Left ventricle myocardium inferior (tissue), 1 donor: Measurements from ENCODE around the gene DOK6. TPM values are rescaled to one million over a fixed set of nuclear protein-coding genes. Genes with fewer than 3 reads are reported as not detected.

Experiments used
- DNase-seq: peaks from one replicate; pipeline ENCODE4 v3.0.0-alpha.2; 2020
- H3K27ac ChIP-seq: fragments of 200-600 bp; replicated peaks from 2 replicates; pipeline ENCODE4 v1.8.0; 2021
- H3K27me3 ChIP-seq: fragments of 200-600 bp; 2 replicates; pipeline ENCODE4 v1.8.0; 2021; ENCODE audit warnings: low read depth
- H3K36me3 ChIP-seq: fragments of 200-600 bp; 2 replicates; pipeline ENCODE4 v1.8.0; 2021
- H3K4me1 ChIP-seq: fragments of 200-600 bp; 2 replicates; pipeline ENCODE4 v1.8.0; 2021
- H3K4me3 ChIP-seq: fragments of 200-600 bp; 2 replicates; pipeline ENCODE4 v1.8.0; 2021; ENCODE audit warnings: mild to moderate bottlenecking, moderate library complexity
- H3K9me3 ChIP-seq: fragments of 200-600 bp; replicated peaks from 2 replicates; pipeline ENCODE4 v1.8.0; 2021
- intact Hi-C: fragments of 100-400 bp; cut with micrococcal nuclease; formaldehyde crosslinking; loops from one replicate; pipeline ENCODE4 v1.11.0; 2022
- total RNA-seq: library from RNA; stranded (reverse); fragmentation: NEBNext Ultra II Directional; extraction: Animal tissue kit (Norgen Biotek cat#: 25700); gene quantifications from one replicate; pipeline ENCODE4 v1.2.1, GENCODE V29; 2021
- TF ChIP-seq, protein P1 (sequence below): fragments of 200-600 bp; IDR thresholded peaks from 2 replicates; pipeline ENCODE4 v1.8.0; 2021; ENCODE audit warnings: antibody characterized with exemption, mild to moderate bottlenecking, borderline replicate concordance
- donor health status: DM: no; HTN: yes; CAD: no; lungs with severe emphysema.

DOK6 gene
- total RNA-seq, 1 donor from 2014 or later = 0.96 TPM

DNA sequence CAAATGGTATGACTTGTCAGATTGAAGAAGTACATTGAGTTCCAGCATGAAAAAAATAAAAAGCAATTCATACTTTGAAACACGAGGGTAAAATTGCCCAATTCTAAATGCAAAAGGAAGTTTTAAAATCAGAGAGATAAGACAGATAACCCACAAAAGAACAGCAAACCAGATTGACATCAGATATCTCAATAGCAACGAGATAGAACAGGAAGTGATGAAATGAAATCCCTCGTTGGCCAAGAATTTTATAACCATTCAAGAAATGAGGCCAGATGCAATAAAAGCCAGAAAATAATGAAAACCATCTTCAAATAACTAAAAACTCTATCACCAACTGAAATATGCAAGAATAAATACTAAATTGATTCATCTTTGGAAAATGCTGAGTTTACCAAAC is 374.1 kb downstream of the DOK6 start:
- no peaks in the 10 kb centered on the region for H3K27me3 ChIP-seq
- H3K4me3 ChIP-seq = no peak overlapping the region
- H3K36me3 ChIP-seq = no peaks in the 10 kb centered on the region
- no peaks in the 10 kb centered on the region for H3K4me1 ChIP-seq
- H3K27ac ChIP-seq = no peak overlapping the region
- DNase-seq = no peak
- TF ChIP-seq, protein P1, sequence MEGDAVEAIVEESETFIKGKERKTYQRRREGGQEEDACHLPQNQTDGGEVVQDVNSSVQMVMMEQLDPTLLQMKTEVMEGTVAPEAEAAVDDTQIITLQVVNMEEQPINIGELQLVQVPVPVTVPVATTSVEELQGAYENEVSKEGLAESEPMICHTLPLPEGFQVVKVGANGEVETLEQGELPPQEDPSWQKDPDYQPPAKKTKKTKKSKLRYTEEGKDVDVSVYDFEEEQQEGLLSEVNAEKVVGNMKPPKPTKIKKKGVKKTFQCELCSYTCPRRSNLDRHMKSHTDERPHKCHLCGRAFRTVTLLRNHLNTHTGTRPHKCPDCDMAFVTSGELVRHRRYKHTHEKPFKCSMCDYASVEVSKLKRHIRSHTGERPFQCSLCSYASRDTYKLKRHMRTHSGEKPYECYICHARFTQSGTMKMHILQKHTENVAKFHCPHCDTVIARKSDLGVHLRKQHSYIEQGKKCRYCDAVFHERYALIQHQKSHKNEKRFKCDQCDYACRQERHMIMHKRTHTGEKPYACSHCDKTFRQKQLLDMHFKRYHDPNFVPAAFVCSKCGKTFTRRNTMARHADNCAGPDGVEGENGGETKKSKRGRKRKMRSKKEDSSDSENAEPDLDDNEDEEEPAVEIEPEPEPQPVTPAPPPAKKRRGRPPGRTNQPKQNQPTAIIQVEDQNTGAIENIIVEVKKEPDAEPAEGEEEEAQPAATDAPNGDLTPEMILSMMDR = no peak
- no peaks in the 10 kb centered on the region for H3K9me3 ChIP-seq
- intact Hi-C loops = no loop called here

GRCh38 chr18:69777248-69777647 is 376.6 kb downstream of the DOK6 start:
- no peaks in the 10 kb centered on the region for H3K36me3 ChIP-seq
- TF ChIP-seq, protein P1 = no peak
- no peak overlapping the region for H3K4me3 ChIP-seq
- no peak overlapping the region for H3K27ac ChIP-seq
- no peaks in the 10 kb centered on the region for H3K4me1 ChIP-seq
- no peaks in the 10 kb centered on the region for H3K9me3 ChIP-seq
- DNase-seq = no peak
- no peaks in the 10 kb centered on the region for H3K27me3 ChIP-seq
- intact Hi-C loops = no loop called here

DNA sequence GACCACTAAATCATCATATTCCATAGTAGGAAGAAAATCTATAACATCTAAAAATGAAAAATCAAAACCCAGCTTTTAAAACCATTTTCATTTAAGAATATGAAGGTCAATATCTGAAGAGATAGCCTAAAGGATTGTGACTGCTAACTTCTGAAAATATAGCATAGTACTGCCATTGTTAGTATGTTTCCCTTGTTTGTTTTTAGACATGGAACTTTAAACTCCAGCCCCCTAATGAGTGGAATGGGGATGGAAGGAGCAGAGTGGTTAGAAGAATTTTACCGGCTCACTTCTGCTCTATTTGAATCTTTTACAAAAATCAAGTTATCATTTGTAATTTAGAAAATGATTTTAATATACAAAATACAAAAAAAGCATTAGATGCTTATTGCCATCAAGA is 378.0 kb downstream of the DOK6 start:
- Histone ChIP-seq H3K27ac (no peak overlapping the region), H3K9me3 (no peaks in the 10 kb centered on the region), H3K4me3 (no peak overlapping the region), H3K4me1 (no peaks in the 10 kb centered on the region), H3K36me3 (no peaks in the 10 kb centered on the region), H3K27me3 (no peaks in the 10 kb centered on the region)
- intact Hi-C loops = no loop called here
- DNase-seq = no peak
- TF ChIP-seq, protein P1 = no peak

GRCh38 chr18:69780851-69781250 is 380.2 kb downstream of the DOK6 start:
- Histone ChIP-seq H3K4me1 (no peaks in the 10 kb centered on the region), H3K27ac (no peak overlapping the region), H3K4me3 (no peak overlapping the region), H3K9me3 (no peaks in the 10 kb centered on the region), H3K36me3 (no peaks in the 10 kb centered on the region), H3K27me3 (no peaks in the 10 kb centered on the region)
- no peak for DNase-seq
- TF ChIP-seq, protein P1 = no peak
- intact Hi-C loops = no loop called here

DNA sequence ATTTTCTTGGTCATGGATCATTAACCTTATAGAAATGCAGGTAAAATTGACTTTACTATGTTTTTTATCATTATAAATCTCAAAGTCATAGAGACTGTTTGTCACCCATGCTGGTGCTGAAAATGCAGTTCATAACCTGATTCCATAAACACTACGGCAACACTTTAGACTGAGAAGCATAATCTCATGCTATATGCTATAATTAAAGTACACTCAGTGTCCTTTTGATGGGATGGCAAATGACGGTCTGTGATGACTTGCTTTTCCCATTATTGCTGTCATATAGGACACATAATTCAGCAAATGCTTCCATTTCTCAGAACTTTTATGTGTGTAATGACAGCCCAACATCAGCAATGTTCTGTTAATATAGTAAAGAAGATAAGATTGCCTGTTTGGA is 384.1 kb downstream of the DOK6 start:
- TF ChIP-seq, protein P1 = no peak
- intact Hi-C loops = no loop called here

DNA sequence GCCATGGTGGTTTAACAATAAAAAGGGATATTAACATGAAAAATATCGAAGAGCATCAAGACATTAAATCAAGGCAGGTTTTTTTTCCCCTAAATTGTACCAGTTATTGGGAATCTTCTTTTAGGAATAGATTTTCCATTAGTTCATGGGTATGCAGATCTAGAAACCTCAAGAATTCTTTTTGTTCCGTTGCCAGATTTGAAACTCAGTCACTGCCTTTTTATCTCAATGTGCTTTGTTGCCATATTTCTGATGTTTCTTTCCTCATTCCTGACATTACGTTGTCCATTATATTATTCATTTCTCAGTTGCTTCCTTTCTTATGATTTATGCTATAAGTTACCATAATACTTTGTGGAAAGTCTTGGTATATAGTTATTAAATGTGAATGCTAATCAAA is 384.8 kb downstream of the DOK6 start:
- TF ChIP-seq, protein P1 = no peak
- H3K36me3 ChIP-seq = no peaks in the 10 kb centered on the region
- H3K27me3 ChIP-seq = no peaks in the 10 kb centered on the region
- no peaks in the 10 kb centered on the region for H3K4me1 ChIP-seq
- no peak for DNase-seq
- no peak overlapping the region for H3K27ac ChIP-seq
- no peaks in the 10 kb centered on the region for H3K9me3 ChIP-seq
- intact Hi-C loops = no loop called here
- H3K4me3 ChIP-seq = no peak overlapping the region

More for the DNA sequence above, 384.1 kb downstream of the DOK6 start:
- Histone ChIP-seq H3K27me3 (no peaks in the 10 kb centered on the region), H3K27ac (no peak overlapping the region), H3K4me1 (no peaks in the 10 kb centered on the region), H3K9me3 (no peaks in the 10 kb centered on the region), H3K36me3 (no peaks in the 10 kb centered on the region), H3K4me3 (no peak overlapping the region)
- DNase-seq = no peak
